CD4-positive, alpha-beta T cell treated with Interferon gamma for 1 hour (primary cell): ENCODE results near the gene P3H2.

ENCODE experiments used
- DNase-seq: peaks from one replicate; pipeline ENCODE4 v3.0.0-alpha.2; 2020

P3H2 gene

GRCh38 chr3:190044974-190045373 is 75.7 kb downstream of the P3H2 start:
- DNase-seq = no peak

- DNase-seq = no peak
Observed at GRCh38 chr3:190044142-190044541, 76.6 kb downstream of the P3H2 start.

- no peak for DNase-seq
Observed at GRCh38 chr3:190043741-190044140, 77.0 kb downstream of the P3H2 start.

GRCh38 chr3:190042558-190042957 is 78.1 kb downstream of the P3H2 start:
- DNase-seq = no peak

GRCh38 chr3:190041333-190042041 is 79.2 kb downstream of the P3H2 start:
- no peak for DNase-seq

- DNase-seq = no peak
Observed at GRCh38 chr3:190040145-190040544, 80.6 kb downstream of the P3H2 start.

- DNase-seq = no peak
Observed at GRCh38 chr3:190038050-190038933, 82.4 kb downstream of the P3H2 start.

GRCh38 chr3:190036631-190037030 is 84.1 kb downstream of the P3H2 start:
- DNase-seq = no peak

GRCh38 chr3:190034446-190034845 is 86.3 kb downstream of the P3H2 start:
- DNase-seq = no peak

- DNase-seq = no peak
Observed at GRCh38 chr3:190032923-190033322, 87.8 kb downstream of the P3H2 start.

GRCh38 chr3:190031887-190032752 is 88.6 kb downstream of the P3H2 start:
- no peak for DNase-seq

- DNase-seq = no peak
Observed at GRCh38 chr3:190027116-190027515, 93.6 kb downstream of the P3H2 start.

GRCh38 chr3:190026154-190026553 is 94.5 kb downstream of the P3H2 start:
- no peak for DNase-seq

GRCh38 chr3:190024912-190025311 is 95.8 kb downstream of the P3H2 start:
- DNase-seq = no peak

GRCh38 chr3:190019844-190020243 is 100.9 kb downstream of the P3H2 start:
- DNase-seq = no peak

GRCh38 chr3:190019006-190019405 is 101.7 kb downstream of the P3H2 start:
- no peak for DNase-seq

GRCh38 chr3:190018460-190018859 is 102.2 kb downstream of the P3H2 start:
- DNase-seq = no peak

- DNase-seq = no peak
Observed at GRCh38 chr3:190017521-190018288, 103.0 kb downstream of the P3H2 start.

GRCh38 chr3:190016966-190017365 is 103.7 kb downstream of the P3H2 start:
- DNase-seq = no peak

GRCh38 chr3:190014940-190015339 is 105.8 kb downstream of the P3H2 start:
- DNase-seq = no peak

- DNase-seq = no peak
Observed at GRCh38 chr3:190013943-190014924, 106.5 kb downstream of the P3H2 start.
